OCI-LY1 (cell line): ENCODE results near the gene CDA.

Source experiments
- H2AFZ ChIP-seq: fragments of 200-600 bp; sonication (generic), shearing (Covaris generic); 2 replicates; pipeline ENCODE4 v1.6.0; 2014; ENCODE audit warnings: antibody characterized with exemption, mild to moderate bottlenecking, low read length
- H3F3A ChIP-seq: fragments of 200-600 bp; sonication (generic), shearing (Covaris generic); 2 replicates; pipeline ENCODE4 v1.6.0; 2014; ENCODE audit warnings: mild to moderate bottlenecking, antibody characterized with exemption, low read length, moderate library complexity; ENCODE audit not compliant: insufficient read depth
- H3K27ac ChIP-seq: fragments of 200-600 bp; sonication (generic); 2 replicates; pipeline ENCODE4 v1.5.1; 2014; ENCODE audit warnings: low read length, mixed run types, mild to moderate bottlenecking, low read depth; ENCODE audit not compliant: poor library complexity, severe bottlenecking
- H3K27me3 ChIP-seq: fragments of 200-600 bp; sonication (generic); 2 replicates; pipeline ENCODE4 v1.6.0; 2014; ENCODE audit warnings: antibody characterized with exemption, mild to moderate bottlenecking, low read length, moderate library complexity; ENCODE audit not compliant: insufficient read depth
- H3K36me3 ChIP-seq: fragments of 200-600 bp; sonication (generic); 2 replicates; pipeline ENCODE4 v1.6.1; 2014; ENCODE audit warnings: mild to moderate bottlenecking, antibody characterized with exemption, low read length, moderate library complexity, mixed read lengths; ENCODE audit not compliant: insufficient read depth
- H3K4me1 ChIP-seq: fragments of 200-600 bp; sonication (generic); 2 replicates; pipeline ENCODE4 v1.5.1; 2014; ENCODE audit warnings: mild to moderate bottlenecking, low read length, moderate library complexity; ENCODE audit not compliant: insufficient read depth, severe bottlenecking
- H3K4me2 ChIP-seq: fragments of 200-600 bp; sonication (generic), shearing (Covaris generic); 2 replicates; pipeline ENCODE4 v1.6.1; 2014; ENCODE audit warnings: low read length
- H3K4me3 ChIP-seq: fragments of 200-600 bp; sonication (generic); 2 replicates; pipeline ENCODE4 v1.5.1; 2014; ENCODE audit warnings: low read length, low read depth, mild to moderate bottlenecking, mixed read lengths; ENCODE audit not compliant: poor library complexity, severe bottlenecking
- H3K79me2 ChIP-seq: fragments of 200-600 bp; shearing (Covaris generic); 2 replicates; pipeline ENCODE4 v1.6.1; 2016; ENCODE audit warnings: mixed run types, low read length, mixed read lengths; ENCODE audit not compliant: insufficient read depth
- H3K9ac ChIP-seq: fragments of 200-600 bp; sonication (generic), shearing (Covaris generic); 2 replicates; pipeline ENCODE4 v1.6.1; 2014; ENCODE audit warnings: mild to moderate bottlenecking, low read length, mixed read lengths
- H3K9me2 ChIP-seq: fragments of 200-600 bp; sonication (generic), shearing (Covaris generic); 2 replicates; pipeline ENCODE4 v1.6.1; 2014; ENCODE audit warnings: low read depth, mild to moderate bottlenecking, low read length, mixed read lengths
- H3K9me3 ChIP-seq: fragments of 200-600 bp; shearing (Covaris generic); 2 replicates; pipeline ENCODE4 v1.6.1; 2014; ENCODE audit warnings: low read length, mixed read lengths
- H4K20me1 ChIP-seq: fragments of 200-600 bp; sonication (generic), shearing (Covaris generic); 2 replicates; pipeline ENCODE4 v1.6.0; 2016; ENCODE audit warnings: mild to moderate bottlenecking, low read length; ENCODE audit not compliant: insufficient read depth
- CTCF ChIP-seq: fragments of 200-600 bp; sonication (generic), shearing (Covaris generic); IDR thresholded peaks from 2 replicates; pipeline ENCODE4 v1.5.1; 2017; ENCODE audit warnings: mild to moderate bottlenecking, antibody characterized with exemption, low read length, moderate library complexity, mixed read lengths
- EZH2 ChIP-seq: fragments of 200-600 bp; sonication (generic), shearing (Covaris generic); IDR thresholded peaks from 2 replicates; pipeline ENCODE4 v1.8.0; 2017; ENCODE audit warnings: borderline replicate concordance, mixed run types, mild to moderate bottlenecking, antibody characterized with exemption, low read length, moderate library complexity, mixed read lengths

The CDA gene

DNA sequence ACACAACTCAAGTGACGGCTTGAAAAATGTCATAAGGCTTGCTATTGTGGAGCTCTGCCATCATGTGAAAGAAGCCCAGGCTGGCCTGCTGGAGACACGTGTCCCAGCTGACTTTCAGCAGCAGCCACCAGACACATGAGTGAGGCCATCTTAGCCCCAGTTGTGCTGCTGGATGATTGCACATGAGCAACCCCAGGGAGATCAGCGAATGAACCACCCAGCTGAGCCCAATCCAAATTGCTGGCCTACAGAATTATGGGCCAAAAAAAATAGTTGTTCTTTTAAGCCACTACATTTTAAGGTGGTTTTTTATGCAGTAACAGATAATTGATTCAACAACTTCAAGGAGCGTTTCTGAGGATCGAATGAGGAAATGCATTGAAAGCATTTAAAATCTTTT, 17.5 kb upstream of the CDA start:
- Histone ChIP-seq H3K27ac (no peak overlapping the region), H3K79me2 (no peaks in the 10 kb centered on the region), H3K9me3 (no peaks in the 10 kb centered on the region), H3K27me3 (no peaks in the 10 kb centered on the region; the same call in 1 of the 2 replicates), H2AFZ (no peak overlapping the region), H3K9ac (no peak overlapping the region), H4K20me1 (no peaks in the 10 kb centered on the region), H3K4me2 (no peak overlapping the region), H3K36me3 (no peaks in the 10 kb centered on the region), H3K9me2 (no peaks in the 10 kb centered on the region), H3K4me3 (no peak overlapping the region), H3F3A (no peaks in the 10 kb centered on the region), H3K4me1 (no peaks in the 10 kb centered on the region)
- TF ChIP-seq EZH2 (no peak), CTCF (no peak)

GRCh38 chr1:20573987-20574386, 14.9 kb upstream of the CDA start:
- Histone ChIP-seq H4K20me1 (no peaks in the 10 kb centered on the region), H3K9me3 (no peaks in the 10 kb centered on the region), H2AFZ (no peak overlapping the region), H3K4me1 (no peaks in the 10 kb centered on the region), H3K27me3 (no peaks in the 10 kb centered on the region; the same call in 1 of the 2 replicates), H3K9ac (no peak overlapping the region), H3K36me3 (no peaks in the 10 kb centered on the region), H3K4me2 (no peak overlapping the region), H3K79me2 (no peaks in the 10 kb centered on the region), H3K9me2 (no peaks in the 10 kb centered on the region), H3K4me3 (no peak overlapping the region), H3F3A (no peaks in the 10 kb centered on the region), H3K27ac (no peak overlapping the region)
- TF ChIP-seq CTCF (no peak), EZH2 (no peak)

DNA sequence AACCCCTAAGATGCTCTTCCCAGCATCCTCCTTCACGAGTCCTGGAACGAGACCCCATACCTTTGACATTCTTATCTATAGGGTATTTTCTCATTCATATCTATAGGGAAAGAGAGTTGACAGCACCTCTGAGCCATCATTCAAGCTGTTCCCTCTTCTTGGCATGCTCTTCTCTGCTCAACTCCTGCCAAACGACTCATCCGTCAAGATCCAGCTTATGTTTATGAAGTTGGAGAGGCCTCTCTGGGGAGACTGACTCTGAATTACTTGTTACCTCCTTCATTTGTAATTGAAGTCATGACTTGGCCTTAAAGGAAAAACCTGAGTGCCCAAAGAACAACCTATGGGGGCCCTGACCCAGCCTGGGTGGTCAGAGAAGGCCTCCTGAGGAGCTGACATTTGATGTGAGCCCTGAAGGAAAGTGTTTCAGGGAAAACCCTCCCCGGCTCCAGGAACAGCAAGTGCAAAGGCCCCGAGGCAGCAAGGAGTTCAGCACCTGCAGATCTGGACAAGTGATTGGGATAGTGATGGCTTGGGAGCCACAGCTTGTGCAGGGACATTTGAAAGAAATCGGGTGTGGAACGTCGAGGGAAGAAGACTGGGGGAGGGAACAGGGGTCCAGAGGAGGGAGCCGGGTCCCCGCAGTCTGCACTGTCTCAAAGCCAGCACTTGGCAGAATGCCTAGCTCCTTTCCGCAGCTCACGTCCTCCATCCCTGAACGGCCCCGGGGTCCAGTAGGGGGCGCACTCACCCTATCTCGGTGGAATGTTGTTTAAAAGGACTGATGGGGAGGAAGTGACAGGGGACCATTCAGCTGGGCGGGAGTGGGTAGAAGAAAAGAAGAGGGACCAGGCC, 14.0 kb upstream of the CDA start:
- TF ChIP-seq CTCF, result peak; percentile 84
- no peak for TF ChIP-seq EZH2
- Histone ChIP-seq H3K9ac (no peak overlapping the region), H3K27ac (no peak overlapping the region), H3K9me3 (no peaks in the 10 kb centered on the region), H4K20me1 (no peaks in the 10 kb centered on the region), H3K4me3 (no peak overlapping the region), H3K36me3 (no peaks in the 10 kb centered on the region), H3K4me1 (no peaks in the 10 kb centered on the region), H2AFZ (no peak overlapping the region), H3K9me2 (no peaks in the 10 kb centered on the region), H3F3A (no peaks in the 10 kb centered on the region), H3K79me2 (no peaks in the 10 kb centered on the region), H3K4me2 (no peak overlapping the region), H3K27me3 (no peaks in the 10 kb centered on the region; the same call in 1 of the 2 replicates)
